Measurements from ENCODE around the gene SPA17. TPM values are rescaled to one million over a fixed set of nuclear protein-coding genes. Genes with fewer than 3 reads are reported as not detected.

SPA17 gene
- total RNA-seq: 2.1 TPM

DNA sequence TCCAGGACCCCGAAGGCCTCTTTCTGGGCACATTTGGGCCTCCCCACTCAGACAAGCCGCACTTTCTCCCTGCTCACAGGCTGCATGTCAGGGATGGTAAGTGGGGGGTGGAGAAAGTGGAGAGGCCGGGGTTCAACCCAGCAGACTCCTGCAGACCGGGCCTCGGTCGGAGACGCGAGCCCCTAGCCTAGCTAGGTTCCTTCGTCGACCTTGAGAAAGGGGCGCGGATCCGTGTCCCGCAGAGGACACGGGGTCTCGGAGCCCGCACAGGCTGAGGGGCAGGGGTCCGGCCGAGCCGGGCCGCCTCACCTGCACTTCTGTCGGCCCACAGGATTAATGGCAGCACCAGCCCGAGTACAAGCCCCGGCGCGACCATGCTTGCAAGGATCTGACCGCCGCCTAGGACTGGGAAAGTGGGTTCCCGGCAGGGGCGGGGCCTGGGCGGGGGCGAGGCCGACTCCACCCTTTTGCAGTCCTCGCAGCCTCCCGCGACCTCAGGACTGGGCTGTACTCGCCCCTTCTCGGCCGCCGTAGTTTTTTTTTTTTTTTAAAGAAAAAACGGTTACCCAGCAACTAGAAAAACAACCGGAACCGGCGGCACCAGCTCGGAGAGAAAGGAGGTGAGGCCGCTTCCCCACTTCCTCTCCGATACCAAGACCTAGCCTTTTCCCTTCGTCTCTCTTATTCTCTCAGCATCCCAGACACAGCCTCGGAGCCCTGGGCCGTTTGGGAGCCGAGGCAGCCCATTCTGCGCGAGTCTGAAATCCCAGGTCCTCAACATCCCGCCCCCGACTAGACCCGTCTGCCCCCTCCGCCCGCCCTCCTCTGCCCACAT, at the start of gene SPA17, which contains the start of gene SIAE:
Gene SPA17, plus strand, starts transcription at position 572 of the 835 bp plus-strand sequence. CDS start 1,361 bp downstream, outside the sequence.
Gene SIAE, minus strand, starts transcription at position 407 of the 835 bp plus-strand sequence. Its CDS starts 31 bp downstream, at position 376.
- Histone ChIP-seq H3K4me3 (ENCODE audit: low read length in 3 of 3) (peak within 1 kb of the TSS; percentile 82 to 84 (median 83)), H3K27ac (ENCODE audit: low read depth, low read length) (peak within 1 kb of the TSS; percentile 80), H3K4me1 (ENCODE audit: control insufficient read depth in 3 of 3, insufficient read depth in 3 of 3, low read length in 3 of 3) (peaks cover 10 to 19% (median 12%) of the 10 kb centered on the region in 3 donors), H3K9ac (ENCODE audit: low read depth in 1 of 3, low read length in 3 of 3) (peak within 1 kb of the TSS; percentile 90 to 91 (median 90)), H3K36me3 (ENCODE audit: control insufficient read depth in 3 of 3, insufficient read depth in 3 of 3, low read length in 3 of 3) (peaks cover 0 to 3% (median 0%) of the 10 kb centered on the region in 3 donors), H3K9me3 (ENCODE audit: control insufficient read depth in 3 of 3, low read length in 3 of 3) (no peaks in the 10 kb centered on the region), H3K27me3 (ENCODE audit: control insufficient read depth in 3 of 3, insufficient read depth in 3 of 3, low read length in 3 of 3) (no peaks in the 10 kb centered on the region)

- peaks cover 21 to 36% (median 32%) of the 10 kb centered on the region in 3 donors for H3K36me3 ChIP-seq (ENCODE audit: control insufficient read depth in 3 of 3, insufficient read depth in 3 of 3, low read length in 3 of 3)
- H3K27me3 ChIP-seq (ENCODE audit: control insufficient read depth in 3 of 3, insufficient read depth in 3 of 3, low read length in 3 of 3): no peaks in the 10 kb centered on the region
- peaks cover 9 to 25% (median 16%) of the 10 kb centered on the region in 3 donors for H3K4me1 ChIP-seq (ENCODE audit: control insufficient read depth in 3 of 3, insufficient read depth in 3 of 3, low read length in 3 of 3)
- no peaks in the 10 kb centered on the region for H3K9me3 ChIP-seq (ENCODE audit: control insufficient read depth in 3 of 3, low read length in 3 of 3)
- H3K27ac ChIP-seq (ENCODE audit: low read depth, low read length): no peak overlapping the region
- no peak overlapping the region for H3K9ac ChIP-seq (ENCODE audit: low read depth in 1 of 3, low read length in 3 of 3)
- no peak overlapping the region for H3K4me3 ChIP-seq (ENCODE audit: low read length in 3 of 3)
These were observed 48.1 kb upstream of the SPA17 start for GRCh38 chr11:124625504-124626168.

DNA sequence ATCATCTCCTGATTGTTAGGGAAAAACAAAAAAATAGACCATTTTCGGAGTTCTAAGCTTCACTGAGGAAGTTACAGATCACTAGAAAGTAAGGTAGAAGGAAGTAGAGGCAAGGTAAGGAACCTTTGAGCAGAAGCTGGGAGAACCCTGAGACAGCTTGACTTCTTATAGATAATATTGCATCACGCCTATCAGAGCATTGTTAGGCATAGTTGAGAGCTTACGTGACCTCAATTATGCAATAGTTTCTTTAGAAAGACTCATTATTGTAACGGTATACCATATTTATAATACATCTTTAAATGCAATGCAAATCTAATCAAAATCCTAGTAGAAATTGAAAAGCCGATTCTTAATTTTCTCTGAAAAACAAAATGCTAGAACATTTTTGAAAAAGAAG, 46.2 kb upstream of the SPA17 start:
- Histone ChIP-seq H3K4me1 (ENCODE audit: control insufficient read depth in 3 of 3, insufficient read depth in 3 of 3, low read length in 3 of 3) (peaks cover 9 to 19% (median 12%) of the 10 kb centered on the region in 3 donors), H3K9me3 (ENCODE audit: control insufficient read depth in 3 of 3, low read length in 3 of 3) (no peaks in the 10 kb centered on the region), H3K9ac (ENCODE audit: low read depth in 1 of 3, low read length in 3 of 3) (no peak overlapping the region), H3K36me3 (ENCODE audit: control insufficient read depth in 3 of 3, insufficient read depth in 3 of 3, low read length in 3 of 3) (peaks cover 37 to 55% (median 51%) of the 10 kb centered on the region in 3 donors), H3K27ac (ENCODE audit: low read depth, low read length) (no peak overlapping the region), H3K4me3 (ENCODE audit: low read length in 3 of 3) (no peak overlapping the region), H3K27me3 (ENCODE audit: control insufficient read depth in 3 of 3, insufficient read depth in 3 of 3, low read length in 3 of 3) (no peaks in the 10 kb centered on the region)

DNA sequence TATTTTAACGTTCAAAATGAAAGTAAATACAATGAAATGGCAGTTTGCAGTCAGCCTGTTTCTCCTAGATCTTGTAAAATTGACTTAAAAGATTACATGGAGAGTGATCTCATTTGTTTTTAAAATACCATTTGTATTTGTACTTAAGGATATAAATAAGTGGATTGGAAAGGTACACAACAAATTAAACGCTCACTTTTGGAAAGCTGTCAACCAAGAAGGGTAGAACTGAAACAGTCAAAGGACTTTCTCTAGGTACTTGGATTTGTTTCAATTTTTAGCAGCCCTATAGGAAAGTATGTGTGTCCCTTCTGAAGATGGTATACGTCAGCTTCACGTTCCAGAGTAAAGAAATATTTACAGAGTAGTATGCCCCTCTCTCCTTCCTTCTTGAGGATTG, 43.7 kb upstream of the SPA17 start:
- Histone ChIP-seq H3K9ac (ENCODE audit: low read depth in 1 of 3, low read length in 3 of 3) (no peak overlapping the region), H3K27ac (ENCODE audit: low read depth, low read length) (no peak overlapping the region), H3K9me3 (ENCODE audit: control insufficient read depth in 3 of 3, low read length in 3 of 3) (no peaks in the 10 kb centered on the region), H3K4me3 (ENCODE audit: low read length in 3 of 3) (no peak overlapping the region), H3K36me3 (ENCODE audit: control insufficient read depth in 3 of 3, insufficient read depth in 3 of 3, low read length in 3 of 3) (peaks cover 46 to 68% (median 67%) of the 10 kb centered on the region in 3 donors), H3K4me1 (ENCODE audit: control insufficient read depth in 3 of 3, insufficient read depth in 3 of 3, low read length in 3 of 3) (peaks cover 0 to 6% (median 0%) of the 10 kb centered on the region in 3 donors), H3K27me3 (ENCODE audit: control insufficient read depth in 3 of 3, insufficient read depth in 3 of 3, low read length in 3 of 3) (no peaks in the 10 kb centered on the region)

DNA sequence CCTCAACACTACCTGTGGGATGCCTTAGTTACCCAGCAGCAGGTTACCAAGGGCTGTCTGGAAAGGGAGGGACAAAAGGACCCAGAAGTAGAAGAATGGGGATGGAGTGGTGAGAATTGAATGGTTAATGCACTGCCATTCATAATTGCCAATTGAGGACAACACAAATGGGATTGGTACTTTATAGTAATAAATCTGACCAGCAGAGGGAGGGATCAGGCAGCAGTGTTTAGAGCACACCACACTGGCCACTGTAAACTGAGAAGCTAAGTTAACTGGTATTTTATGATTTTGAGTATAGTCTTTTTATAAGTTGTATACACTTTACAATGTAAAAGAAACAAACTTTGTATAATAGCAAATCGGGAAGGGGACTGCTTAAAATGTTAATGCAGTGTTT, 40.3 kb upstream of the SPA17 start:
- Histone ChIP-seq H3K4me1 (ENCODE audit: control insufficient read depth in 3 of 3, insufficient read depth in 3 of 3, low read length in 3 of 3) (no peaks in the 10 kb centered on the region), H3K27me3 (ENCODE audit: control insufficient read depth in 3 of 3, insufficient read depth in 3 of 3, low read length in 3 of 3) (no peaks in the 10 kb centered on the region), H3K36me3 (ENCODE audit: control insufficient read depth in 3 of 3, insufficient read depth in 3 of 3, low read length in 3 of 3) (peaks cover 44 to 76% (median 64%) of the 10 kb centered on the region in 3 donors), H3K9ac (ENCODE audit: low read depth in 1 of 3, low read length in 3 of 3) (no peak overlapping the region), H3K9me3 (ENCODE audit: control insufficient read depth in 3 of 3, low read length in 3 of 3) (no peaks in the 10 kb centered on the region), H3K4me3 (ENCODE audit: low read length in 3 of 3) (no peak overlapping the region), H3K27ac (ENCODE audit: low read depth, low read length) (no peak overlapping the region)

DNA sequence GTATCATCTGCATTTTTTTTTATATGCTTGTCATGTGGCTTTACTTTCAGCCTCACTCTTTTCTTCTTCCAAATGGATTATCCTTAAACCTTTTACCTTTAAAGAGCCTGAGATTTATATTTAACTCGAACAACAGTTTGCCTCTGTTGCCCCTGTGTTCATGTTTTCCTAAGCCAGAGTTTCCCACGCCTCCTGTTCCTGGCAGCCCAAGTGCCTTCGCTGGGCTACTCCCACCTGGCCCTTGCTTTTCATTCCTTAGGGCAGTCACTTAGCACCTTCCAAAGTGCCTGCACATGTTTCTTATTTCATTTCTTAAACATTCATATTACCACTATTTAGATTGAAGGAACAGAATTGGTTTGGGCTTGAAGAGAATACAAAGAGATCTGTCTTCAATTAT, 37.8 kb upstream of the SPA17 start:
- Histone ChIP-seq H3K27me3 (ENCODE audit: control insufficient read depth in 3 of 3, insufficient read depth in 3 of 3, low read length in 3 of 3) (no peaks in the 10 kb centered on the region), H3K4me1 (ENCODE audit: control insufficient read depth in 3 of 3, insufficient read depth in 3 of 3, low read length in 3 of 3) (no peaks in the 10 kb centered on the region), H3K9me3 (ENCODE audit: control insufficient read depth in 3 of 3, low read length in 3 of 3) (no peaks in the 10 kb centered on the region), H3K36me3 (ENCODE audit: control insufficient read depth in 3 of 3, insufficient read depth in 3 of 3, low read length in 3 of 3) (peaks cover 41 to 71% (median 71%) of the 10 kb centered on the region in 3 donors), H3K27ac (ENCODE audit: low read depth, low read length) (no peak overlapping the region), H3K9ac (ENCODE audit: low read depth in 1 of 3, low read length in 3 of 3) (no peak overlapping the region), H3K4me3 (ENCODE audit: low read length in 3 of 3) (no peak overlapping the region)

- peaks cover 18 to 46% (median 46%) of the 10 kb centered on the region in 3 donors for H3K36me3 ChIP-seq (ENCODE audit: control insufficient read depth in 3 of 3, insufficient read depth in 3 of 3, low read length in 3 of 3)
- H3K9ac ChIP-seq (ENCODE audit: low read depth in 1 of 3, low read length in 3 of 3): no peak overlapping the region
These were observed 35.2 kb upstream of the SPA17 start for GRCh38 chr11:124638500-124638899.

DNA sequence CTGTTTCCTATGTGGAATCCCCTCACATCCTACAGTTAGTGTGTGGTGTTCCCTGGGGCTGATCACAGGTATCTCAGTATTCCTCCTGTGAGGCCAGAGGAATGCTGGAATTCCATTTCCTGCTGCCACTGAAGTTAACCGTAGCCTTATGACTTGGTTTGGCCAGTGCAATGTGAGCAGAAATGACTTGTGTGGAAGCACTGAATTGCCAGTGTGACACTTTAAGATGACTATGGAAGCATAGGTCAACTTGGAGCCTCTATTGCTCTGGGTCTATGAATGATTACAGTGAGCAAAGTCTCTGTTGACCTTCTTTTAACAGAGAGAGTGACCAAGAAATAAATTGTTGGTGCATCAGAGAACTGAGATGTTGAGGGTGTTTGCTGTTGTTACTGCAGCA, 34.5 kb upstream of the SPA17 start:
- H3K27me3 ChIP-seq (ENCODE audit: control insufficient read depth in 3 of 3, insufficient read depth in 3 of 3, low read length in 3 of 3): no peaks in the 10 kb centered on the region
- H3K4me1 ChIP-seq (ENCODE audit: control insufficient read depth in 3 of 3, insufficient read depth in 3 of 3, low read length in 3 of 3): peaks cover 0 to under 1% (median 0%) of the 10 kb centered on the region in 3 donors
- H3K36me3 ChIP-seq (ENCODE audit: control insufficient read depth in 3 of 3, insufficient read depth in 3 of 3, low read length in 3 of 3): peaks cover 18 to 42% (median 41%) of the 10 kb centered on the region in 3 donors
- no peak overlapping the region for H3K27ac ChIP-seq (ENCODE audit: low read depth, low read length)
- H3K9me3 ChIP-seq (ENCODE audit: control insufficient read depth in 3 of 3, low read length in 3 of 3): no peaks in the 10 kb centered on the region
- no peak overlapping the region for H3K4me3 ChIP-seq (ENCODE audit: low read length in 3 of 3)
- no peak overlapping the region for H3K9ac ChIP-seq (ENCODE audit: low read depth in 1 of 3, low read length in 3 of 3)

More at GRCh38 chr11:124638500-124638899, 35.2 kb upstream of the SPA17 start:
- Histone ChIP-seq H3K4me3 (ENCODE audit: low read length in 3 of 3) (no peak overlapping the region), H3K27me3 (ENCODE audit: control insufficient read depth in 3 of 3, insufficient read depth in 3 of 3, low read length in 3 of 3) (no peaks in the 10 kb centered on the region), H3K9me3 (ENCODE audit: control insufficient read depth in 3 of 3, low read length in 3 of 3) (no peaks in the 10 kb centered on the region), H3K27ac (ENCODE audit: low read depth, low read length) (no peak overlapping the region), H3K4me1 (ENCODE audit: control insufficient read depth in 3 of 3, insufficient read depth in 3 of 3, low read length in 3 of 3) (no peaks in the 10 kb centered on the region)

GRCh38 chr11:124640666-124641065, 33.0 kb upstream of the SPA17 start:
- peaks cover 2 to 6% (median 4%) of the 10 kb centered on the region in 3 donors for H3K4me1 ChIP-seq (ENCODE audit: control insufficient read depth in 3 of 3, insufficient read depth in 3 of 3, low read length in 3 of 3)
- no peaks in the 10 kb centered on the region for H3K9me3 ChIP-seq (ENCODE audit: control insufficient read depth in 3 of 3, low read length in 3 of 3)
- H3K9ac ChIP-seq (ENCODE audit: low read depth in 1 of 3, low read length in 3 of 3): no peak overlapping the region
- H3K4me3 ChIP-seq (ENCODE audit: low read length in 3 of 3): no peak overlapping the region
- no peak overlapping the region for H3K27ac ChIP-seq (ENCODE audit: low read depth, low read length)
- H3K36me3 ChIP-seq (ENCODE audit: control insufficient read depth in 3 of 3, insufficient read depth in 3 of 3, low read length in 3 of 3): peaks cover 16 to 38% (median 34%) of the 10 kb centered on the region in 3 donors
- no peaks in the 10 kb centered on the region for H3K27me3 ChIP-seq (ENCODE audit: control insufficient read depth in 3 of 3, insufficient read depth in 3 of 3, low read length in 3 of 3)

GRCh38 chr11:124642628-124643027, 31.1 kb upstream of the SPA17 start:
- Histone ChIP-seq H3K27me3 (ENCODE audit: control insufficient read depth in 3 of 3, insufficient read depth in 3 of 3, low read length in 3 of 3) (no peaks in the 10 kb centered on the region), H3K9ac (ENCODE audit: low read depth in 1 of 3, low read length in 3 of 3) (no peak overlapping the region), H3K4me3 (ENCODE audit: low read length in 3 of 3) (no peak overlapping the region), H3K4me1 (ENCODE audit: control insufficient read depth in 3 of 3, insufficient read depth in 3 of 3, low read length in 3 of 3) (peaks cover 2 to 6% (median 4%) of the 10 kb centered on the region in 3 donors), H3K27ac (ENCODE audit: low read depth, low read length) (no peak overlapping the region), H3K9me3 (ENCODE audit: control insufficient read depth in 3 of 3, low read length in 3 of 3) (no peaks in the 10 kb centered on the region), H3K36me3 (ENCODE audit: control insufficient read depth in 3 of 3, insufficient read depth in 3 of 3, low read length in 3 of 3) (peaks cover 5 to 23% (median 22%) of the 10 kb centered on the region in 3 donors)
